Measurements from ENCODE around the gene GGT5.
"Not testable (repeated sequence)": the region's sequence is repeated elsewhere in the genome, so short reads cannot be mapped to it uniquely, and the experiment has no call there.

GGT5 gene

DNA sequence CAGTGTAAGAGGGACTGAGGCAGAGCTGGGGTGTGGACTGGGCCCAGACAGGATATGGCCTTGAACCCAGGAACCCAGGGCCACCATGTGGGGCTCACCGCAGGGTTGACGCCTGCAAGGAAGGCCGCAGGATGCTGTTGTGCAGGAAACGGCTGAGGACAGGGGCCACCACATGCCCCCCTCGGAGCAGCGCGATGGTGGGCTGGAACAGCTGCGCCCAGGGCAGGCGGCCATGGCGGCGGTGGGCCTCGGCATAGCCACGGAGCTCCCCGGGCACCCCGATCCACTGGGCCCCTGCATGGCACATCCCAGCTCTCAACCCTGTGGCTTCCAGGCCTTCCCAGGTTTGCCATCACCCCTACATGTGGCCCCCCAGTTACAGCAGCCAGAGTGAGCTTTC lies 12.2 kb downstream of the GGT5 start:
- no peak for DNase-seq (ENCODE audit: low read depth)

DNA sequence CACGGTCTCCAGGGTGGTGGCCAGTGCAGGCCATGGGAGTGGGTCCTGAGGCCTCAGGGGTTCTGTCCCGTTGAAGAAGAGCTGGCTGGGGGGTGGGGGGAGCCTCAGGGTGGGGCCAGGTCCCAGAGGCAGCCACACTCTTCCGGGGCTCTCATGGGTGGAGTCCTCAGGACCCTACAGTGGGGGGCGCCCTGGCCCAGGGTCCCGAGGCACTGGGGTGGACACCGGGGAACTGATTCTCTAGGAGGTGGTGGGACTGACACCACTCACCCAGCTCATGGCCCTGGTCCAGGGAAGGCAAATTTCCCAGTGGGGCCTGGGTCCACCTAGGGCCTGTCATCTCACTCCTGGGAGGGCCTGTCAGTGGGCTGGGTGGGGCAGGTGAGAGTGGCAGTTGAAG lies 12.8 kb downstream of the GGT5 start:
- DNase-seq (ENCODE audit: low read depth), result no peak

DNA sequence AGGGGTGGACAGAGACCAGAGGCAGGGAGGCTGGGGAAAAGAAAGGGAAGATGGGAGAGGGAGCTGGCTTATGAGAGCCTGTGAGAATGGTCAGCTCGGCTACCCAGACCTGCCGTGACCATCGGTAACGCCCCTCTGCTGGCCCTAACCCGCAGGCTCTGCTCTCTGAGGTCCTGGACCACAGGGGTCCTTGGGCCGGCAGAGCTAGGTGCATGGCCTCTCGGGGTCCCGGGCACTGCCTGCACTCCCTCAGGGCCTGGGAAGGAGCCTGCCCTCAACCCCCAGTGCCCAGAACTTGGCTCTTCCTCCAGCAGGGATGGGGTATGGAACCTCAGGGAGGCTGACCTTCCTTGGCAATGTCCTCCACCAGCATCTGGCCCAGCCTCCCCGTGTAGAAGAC lies 13.2 kb downstream of the GGT5 start:
- no peak for DNase-seq (ENCODE audit: low read depth)

DNA sequence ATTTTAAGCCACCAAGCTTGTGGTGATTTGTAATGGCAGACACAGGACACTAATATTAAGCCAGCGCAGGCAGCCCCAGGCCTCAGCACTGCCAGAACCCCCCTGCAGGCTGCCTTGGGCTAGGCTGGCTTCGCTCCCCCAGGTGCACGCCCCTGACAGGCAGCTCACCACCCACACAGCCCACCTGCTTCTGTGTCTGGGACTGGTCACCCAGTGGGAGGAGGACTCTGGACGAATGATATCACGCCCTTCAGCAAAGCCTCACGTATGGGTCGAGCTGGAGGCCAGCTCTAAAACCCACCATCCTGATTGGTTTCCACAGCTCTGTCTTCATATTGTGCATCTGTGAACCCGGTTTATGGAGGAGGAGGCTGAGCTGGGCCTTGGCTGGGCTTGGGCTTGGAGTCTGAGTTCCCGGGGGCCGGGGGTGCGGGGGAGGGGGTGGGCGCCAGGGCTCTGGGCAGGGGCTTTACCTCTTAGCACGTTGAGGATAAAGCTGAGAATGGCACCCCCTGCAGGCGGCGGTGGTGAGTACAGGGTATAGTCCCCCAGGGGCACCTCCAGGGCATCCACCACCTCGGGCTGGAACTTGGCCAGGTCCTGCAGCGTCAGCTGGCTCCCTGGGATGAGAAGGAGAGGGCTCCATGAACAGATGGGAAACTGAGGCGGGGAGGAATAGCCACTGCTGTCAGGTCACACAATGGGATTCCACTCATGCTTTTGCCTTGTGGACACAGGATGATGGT lies 13.8 kb downstream of the GGT5 start:
- peak; percentile 50 for DNase-seq (ENCODE audit: low read depth)

DNA sequence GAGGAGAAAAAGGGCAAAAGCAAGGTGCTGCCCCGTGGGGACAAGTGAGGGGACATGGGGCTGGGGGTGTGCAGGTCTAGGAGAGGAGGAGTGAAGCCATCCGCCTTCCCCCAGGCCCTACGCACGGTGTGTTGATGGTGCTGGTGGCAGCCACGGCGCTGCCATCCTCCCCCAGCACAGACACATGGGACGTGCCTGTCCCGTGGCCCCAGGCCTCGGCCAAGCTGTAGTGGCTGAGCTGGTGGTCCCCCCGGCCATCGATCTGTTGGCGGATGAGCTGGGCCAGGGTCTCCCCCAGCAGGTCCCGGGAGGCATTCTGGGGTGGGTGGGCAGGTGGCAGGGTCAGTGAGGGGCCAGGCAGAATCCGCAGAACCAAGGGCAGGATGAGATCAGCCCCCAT lies 18.9 kb downstream of the GGT5 start:
- DNase-seq (ENCODE audit: low read depth), result no peak

DNA sequence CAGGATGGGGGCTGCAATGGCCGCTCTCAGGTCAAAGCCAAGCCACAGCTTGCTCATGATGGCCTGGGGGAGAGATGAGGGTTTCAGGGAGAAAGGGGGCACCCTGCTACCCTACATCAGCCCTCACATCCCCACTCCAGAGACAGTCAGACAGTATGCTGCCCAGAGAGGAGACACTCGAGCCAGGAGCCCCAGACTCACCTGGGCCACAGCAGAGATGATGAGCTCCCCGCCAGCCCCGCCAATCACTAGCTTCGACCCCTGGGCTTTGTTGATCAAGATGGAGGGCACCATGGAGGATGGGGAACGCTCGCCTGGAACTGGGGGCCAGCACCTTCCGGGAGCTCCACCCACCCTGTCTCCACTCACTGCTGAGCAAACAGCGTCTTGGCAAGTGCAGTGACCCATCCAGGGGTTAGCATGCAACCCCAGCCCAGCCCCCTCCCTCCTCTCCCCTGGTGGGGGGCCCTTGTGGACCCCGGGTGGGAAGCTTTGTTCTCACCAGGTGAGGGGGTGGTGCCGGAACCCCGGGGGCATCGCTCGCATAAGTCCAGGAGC lies 19.8 kb downstream of the GGT5 start:
- DNase-seq (ENCODE audit: low read depth), result no peak

DNA sequence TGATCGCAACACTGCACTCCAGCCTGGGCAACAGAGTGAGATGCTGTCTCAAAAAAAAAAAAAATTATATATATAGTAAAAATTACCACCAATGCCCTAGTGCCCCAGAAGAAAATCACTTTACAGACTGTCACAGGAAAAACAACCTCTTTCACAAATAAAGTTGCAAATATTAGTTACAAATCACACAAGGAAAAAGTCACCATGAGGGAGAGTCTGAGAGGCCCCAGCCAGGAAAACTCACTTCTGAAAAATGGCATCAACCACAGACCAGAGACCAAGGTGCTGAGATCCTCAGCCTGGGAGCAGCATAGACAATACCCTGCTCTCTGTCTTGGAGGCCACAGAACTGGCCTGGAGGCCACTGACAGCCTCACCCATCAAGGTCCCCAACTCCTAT lies 20.4 kb downstream of the GGT5 start:
- no peak for DNase-seq (ENCODE audit: low read depth)

DNA sequence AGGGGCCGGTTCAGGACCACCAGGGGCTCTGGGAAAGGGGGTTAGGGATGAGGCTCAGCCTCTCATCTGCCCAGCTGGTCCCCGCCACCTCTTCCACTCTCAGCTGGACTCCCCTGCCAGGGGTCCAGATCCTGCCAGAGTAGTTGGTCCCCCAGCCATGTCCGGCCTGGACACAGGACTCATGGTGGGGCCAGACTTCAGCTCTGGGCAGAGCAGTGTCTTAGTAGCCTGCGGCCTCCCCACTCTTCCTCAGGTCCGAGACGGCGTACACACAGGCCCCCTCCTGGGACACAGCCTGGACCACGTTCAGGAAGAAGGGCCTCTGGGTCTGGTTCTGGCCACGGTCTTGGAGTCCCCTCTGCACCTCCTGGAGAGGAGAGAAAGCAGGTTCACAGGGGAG lies 25.1 kb downstream of the GGT5 start:
- DNase-seq (ENCODE audit: low read depth), result no peak

DNA sequence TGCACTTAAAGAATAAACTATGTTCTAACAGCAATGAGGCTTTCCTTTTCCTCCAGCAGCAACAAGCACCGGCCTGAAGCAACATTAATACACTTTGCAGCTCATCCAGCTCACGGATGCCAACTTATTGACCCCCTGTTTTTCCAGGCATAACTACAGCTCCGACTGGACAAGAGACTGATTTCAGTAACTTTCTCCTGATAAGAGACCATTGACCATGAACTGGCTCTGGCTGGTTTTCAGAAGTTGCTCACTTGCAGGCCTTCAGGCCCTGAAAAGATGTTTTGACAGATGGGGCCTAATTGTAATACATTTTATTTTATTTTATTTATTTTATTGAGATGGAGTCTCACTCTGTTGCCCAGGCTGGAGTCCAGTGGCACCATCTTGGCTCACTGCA lies 27.5 kb downstream of the GGT5 start:
- no peak for DNase-seq (ENCODE audit: low read depth)

DNA sequence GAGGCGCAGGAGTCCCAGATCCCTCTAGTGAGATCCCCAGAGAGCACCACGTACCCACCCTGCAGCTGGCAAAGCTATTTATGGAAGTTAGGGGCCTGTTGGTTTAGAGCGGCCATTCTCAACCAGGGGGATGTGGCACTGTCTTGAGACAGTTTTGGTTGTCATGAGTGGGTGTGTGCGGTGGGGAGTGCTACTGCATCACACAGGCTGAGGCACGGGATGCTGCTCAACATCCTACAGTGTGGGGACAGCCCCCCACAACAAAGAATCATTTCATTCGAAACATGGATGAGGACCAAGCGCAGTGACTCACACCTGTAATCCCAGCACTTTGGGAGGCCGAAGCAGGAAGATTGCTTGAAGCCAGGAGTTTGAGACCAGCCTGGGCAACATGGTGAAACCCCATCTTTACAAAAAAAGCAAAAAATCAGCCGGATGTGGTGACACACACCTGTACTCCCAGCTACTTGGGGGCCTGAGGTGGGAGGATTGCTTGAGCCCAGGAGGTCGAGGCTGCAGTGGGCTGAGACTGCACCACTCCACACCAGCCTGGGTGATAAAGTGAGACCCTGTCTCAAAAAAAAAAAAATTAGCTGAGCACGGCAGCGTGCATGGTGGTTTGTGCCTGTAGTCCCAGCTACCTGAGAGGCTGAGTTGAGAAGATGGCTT lies 28.2 kb downstream of the GGT5 start:
- no peak for DNase-seq (ENCODE audit: low read depth)

DNA sequence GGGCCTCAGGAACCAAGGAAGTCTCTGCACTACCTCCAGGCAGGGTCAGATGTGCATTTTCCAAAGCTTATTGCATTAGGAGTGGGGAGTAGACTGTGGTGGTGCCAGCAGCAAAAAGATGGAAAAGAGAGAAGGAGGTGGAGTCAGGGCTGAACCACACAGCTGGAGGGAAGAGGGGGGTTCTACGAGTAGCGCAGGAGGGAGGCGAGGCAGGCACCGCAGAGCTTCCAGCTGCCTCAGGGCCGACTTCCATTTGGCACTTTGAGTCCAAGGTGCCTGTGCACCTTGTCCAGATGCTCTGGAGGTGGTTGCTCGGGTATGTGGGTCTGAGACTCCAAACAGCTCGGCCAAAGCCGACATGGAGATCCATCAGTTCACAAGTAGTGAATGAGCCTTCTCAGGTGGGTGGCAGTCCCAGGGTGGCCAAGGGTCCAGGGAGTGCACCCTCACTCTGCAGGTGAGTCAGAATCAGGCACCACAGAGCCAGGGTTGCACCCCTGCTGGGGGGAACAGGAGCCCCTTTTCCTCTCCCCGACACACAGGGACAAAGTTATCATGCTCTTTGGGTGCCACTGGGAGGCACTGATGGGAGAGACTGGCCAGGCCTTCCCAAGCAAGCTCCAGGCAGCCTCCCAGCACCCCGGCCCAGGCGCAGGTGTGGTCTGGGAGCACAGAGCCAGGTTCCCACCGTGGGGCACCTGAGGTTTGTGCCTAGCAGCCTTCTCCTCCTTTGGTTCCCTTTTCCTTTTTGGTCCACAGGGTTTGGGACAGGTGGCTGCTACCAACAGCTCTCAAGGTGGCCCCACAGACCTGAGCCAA lies 30.2 kb downstream of the GGT5 start:
- no peak for DNase-seq (ENCODE audit: low read depth)

DNA sequence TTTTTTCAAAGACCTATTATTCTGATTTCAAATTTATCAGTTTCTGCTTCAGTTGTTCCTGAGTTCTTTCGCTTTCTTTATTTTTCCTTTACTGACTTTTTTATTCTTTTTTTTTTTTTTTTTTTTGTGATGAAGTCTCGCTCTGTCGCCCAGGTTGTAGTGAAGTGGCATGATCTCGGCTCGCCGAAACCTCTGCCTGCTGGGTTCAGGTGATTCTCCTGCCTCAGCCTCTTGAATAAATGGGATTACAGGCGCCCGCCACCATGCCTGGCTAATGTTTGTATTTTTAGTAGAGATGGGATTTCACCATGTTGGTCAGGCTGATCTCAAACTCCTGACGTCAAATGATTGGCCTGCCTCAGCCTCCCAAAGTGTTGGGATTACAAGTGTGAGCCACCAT lies 31.8 kb downstream of the GGT5 start:
- not testable (repeated sequence) for DNase-seq (ENCODE audit: low read depth)

DNA sequence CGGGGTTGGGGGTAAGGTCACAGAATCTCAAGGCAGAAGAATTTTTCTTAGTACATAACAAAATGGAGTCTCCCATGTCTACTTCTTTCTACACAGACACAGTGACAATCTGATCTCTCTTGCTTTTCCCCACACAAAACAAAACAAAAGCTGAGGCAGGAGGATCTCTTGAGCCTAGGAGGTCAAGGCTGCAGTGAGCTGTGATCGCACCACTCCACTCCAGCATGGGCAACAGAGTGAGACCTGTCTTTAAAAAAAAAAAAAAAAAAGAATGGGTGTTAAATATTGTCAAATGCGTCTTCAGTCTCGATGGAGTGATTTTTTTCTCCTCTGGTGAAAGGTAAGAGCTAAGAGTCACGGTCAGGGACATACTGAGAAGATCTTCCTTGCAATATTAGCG lies 33.2 kb downstream of the GGT5 start:
- DNase-seq (ENCODE audit: low read depth), result not testable (repeated sequence)

DNA sequence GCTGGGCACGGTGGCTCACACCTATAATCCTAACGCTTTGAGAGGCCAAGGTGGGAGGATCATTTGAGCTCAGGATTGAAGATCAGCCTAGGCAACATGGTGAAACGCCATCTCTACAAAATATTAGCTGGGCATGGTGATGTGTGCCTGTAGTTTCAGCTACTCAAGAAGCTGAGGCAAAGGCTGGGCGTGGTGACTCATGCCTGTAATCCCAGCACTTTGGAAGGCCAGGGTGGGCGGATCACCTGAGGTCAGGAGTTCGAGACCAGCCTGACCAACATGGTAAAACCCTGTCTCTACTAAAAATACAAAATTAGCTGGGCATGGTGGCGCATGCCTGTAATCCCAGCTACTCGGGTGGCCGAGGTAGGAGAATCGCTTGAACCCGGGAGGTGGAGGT lies 34.5 kb downstream of the GGT5 start:
- not testable (repeated sequence) for DNase-seq (ENCODE audit: low read depth)

DNA sequence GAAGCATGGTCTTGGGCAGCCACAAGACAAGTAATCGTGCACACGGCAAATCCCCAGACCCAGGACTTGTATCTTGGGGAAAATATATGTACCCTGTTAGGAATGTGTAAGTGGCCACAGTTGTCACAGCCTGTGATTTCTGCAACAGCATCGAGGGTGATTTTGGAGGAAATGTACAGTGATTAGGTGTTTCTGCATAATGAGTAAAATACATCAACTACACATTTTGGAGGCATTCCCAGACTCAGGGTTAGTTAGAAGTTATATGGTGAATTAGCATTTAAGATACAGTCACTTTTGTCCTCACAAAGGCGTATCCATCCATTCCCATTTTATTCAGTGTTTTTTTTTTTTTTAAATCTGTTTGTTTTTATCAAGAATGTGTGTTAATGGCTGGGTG lies 35.2 kb downstream of the GGT5 start:
- no peak for DNase-seq (ENCODE audit: low read depth)

DNA sequence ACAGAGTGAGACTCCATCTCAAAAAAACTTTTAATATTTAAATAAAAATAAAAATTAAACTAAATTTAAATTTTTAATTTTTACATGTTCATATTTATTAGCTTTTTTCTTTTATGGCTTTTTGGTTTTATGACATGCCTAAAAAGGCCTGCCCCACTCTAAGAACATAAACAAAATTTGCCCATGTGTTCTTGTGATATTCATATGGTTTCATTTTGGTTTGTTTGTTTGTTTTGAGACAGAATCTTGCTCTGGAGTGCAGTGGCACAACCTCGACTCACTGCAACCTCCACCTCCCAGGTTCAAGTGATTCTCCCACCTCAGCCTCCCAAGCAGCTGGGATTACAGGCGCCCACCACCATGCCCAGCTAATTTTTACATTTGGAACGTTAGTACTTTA lies 35.9 kb downstream of the GGT5 start:
- no peak for DNase-seq (ENCODE audit: low read depth)

DNA sequence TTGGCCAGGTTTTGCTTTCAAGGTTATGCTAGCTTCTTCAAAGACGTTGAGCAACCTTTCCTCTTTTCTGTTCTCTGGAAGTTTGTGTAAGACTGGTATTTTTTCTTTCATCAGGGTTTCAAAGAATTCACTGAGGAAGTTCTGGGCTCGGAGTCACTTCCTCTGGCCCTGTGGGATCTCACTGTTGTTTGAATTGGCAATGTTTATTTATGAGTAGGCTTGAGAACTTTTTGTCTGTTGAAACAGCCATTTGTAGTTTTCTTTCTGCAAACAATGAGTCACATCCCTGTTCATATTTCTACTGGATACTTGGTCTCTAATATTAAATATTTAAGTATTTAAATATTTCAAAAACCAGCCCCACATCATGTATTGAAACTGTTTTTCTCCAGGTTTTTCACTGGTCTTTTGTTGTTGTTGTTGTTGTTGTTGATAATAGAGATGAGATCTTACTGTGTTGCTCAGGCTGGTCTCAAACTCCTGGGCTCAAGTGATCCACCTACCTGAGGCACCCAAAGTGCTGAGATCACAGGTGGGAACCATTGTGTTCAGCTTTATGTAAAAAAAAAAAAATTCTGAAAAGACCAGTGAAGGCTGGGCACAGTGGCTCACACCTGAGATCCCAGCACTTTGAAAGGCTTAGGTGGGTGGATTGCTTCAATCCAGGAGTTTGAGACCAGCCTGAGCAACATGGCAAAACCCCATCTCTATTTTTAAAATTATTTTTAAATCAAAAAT lies 36.7 kb downstream of the GGT5 start:
- no peak for DNase-seq (ENCODE audit: low read depth)

DNA sequence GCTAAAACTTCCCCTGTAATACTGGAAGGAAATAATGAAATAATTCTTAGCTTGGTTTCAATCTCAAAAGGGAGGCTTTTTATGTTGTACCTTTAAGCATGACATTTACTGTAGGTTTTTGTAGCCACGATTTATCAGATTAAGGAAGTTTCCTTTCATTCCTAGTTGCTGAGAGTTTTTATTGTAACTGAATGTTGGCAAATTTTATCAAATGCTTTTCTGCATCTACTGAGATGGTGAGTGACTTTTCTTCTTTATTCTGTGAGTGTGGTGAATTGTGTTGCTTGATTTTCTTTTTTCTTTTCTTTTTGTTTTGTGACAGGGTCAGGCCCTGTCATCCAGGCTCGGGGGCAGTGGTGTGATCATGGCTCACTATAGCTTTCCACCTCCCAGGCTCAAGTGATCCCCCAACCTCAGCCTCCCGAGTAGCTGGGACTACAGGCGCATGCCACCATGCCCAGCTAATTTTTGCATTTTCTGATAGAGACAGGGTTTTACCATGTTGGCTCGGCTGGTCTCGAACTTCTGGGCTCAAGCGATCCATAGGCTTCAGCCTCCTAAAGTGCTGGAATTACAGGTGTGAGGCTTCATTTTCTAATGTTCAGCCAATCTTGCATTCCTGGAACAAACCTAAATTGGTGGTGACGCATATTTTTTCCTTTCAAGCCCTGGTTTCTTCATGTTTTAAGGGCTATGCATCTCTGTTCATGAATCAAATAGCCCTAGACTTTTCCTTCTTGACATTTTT lies 37.4 kb downstream of the GGT5 start:
- no peak for DNase-seq (ENCODE audit: low read depth)

DNA sequence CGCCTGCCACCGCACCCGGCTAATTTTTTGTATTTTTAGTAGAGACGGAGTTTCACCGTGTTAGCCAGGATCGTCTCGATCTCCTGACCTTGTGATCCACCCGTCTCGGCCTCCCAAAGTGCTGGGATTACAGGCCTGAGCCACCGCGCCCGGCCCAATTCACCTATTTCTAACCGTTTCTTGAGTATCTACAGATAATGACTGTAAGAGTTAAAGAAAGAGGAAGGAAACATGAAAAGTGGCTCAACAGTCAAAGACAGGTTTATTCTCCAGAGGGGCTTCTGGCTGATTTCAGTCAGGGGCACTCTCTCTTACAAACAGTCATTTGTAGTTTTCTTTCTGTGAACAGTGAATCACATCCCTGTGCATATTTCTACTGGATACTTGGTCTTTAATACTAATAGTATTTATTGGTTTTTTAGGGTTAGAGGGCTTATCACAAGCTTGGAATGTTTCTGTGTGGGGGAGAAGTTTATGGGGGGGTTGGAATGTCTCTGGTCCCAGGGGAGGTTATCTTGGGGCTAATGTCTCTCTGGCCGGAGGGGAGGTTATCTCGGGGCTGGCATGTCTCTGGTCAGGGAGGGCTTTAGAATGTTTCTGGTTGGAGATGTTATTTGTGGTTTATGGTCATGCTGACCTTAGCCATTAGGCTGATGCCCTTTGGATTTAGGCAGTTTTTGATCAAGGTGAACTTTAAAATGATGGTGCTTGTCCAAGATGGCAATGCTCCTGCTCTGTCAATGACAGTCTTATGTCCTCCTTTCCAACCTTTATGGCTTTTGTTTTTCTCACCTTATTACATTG lies 38.2 kb downstream of the GGT5 start:
- not testable (repeated sequence) for DNase-seq (ENCODE audit: low read depth)

DNA sequence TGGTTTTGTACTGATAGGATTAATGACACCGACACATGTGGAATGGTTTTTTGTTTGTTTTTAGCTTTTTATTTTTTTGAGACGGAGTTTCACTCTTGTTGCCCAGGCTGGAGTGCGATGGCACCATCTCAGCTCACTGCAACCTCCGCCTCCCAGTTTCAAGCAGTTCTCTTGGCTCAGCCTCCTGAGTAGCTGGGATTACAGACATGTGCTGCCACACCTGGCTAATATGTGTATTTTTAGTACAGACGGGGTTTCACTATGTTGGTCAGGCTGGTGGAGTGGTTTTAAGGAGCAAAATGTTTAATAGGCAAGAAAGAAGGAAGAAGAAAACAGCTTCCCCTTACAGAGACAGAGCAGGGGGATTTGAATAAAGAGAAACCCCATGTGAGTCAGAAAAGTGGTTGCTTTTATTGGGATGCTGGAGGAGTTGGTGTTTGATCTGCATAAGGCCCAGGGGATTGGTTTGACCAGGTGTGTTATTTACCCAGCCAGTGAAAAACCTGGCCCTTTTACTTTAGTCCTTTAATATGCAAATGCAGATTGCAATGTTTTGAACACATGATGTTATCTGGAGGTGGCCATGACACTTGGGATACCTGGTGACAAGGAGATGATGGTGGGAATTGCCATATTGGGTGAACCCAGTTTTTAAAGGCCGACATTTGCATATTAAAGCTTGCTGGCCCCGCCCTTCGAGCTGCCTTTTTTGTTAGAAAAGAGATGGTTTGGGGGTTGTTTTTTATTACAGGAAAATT lies 39.3 kb downstream of the GGT5 start:
- no peak for DNase-seq (ENCODE audit: low read depth)
